GM18526 (cell line): ENCODE measurements around the gene ANO2.

Experiments used
- POLR2A ChIP-seq: IDR thresholded peaks from 3 replicates; pipeline ENCODE4 v1.6.1; 2011; ENCODE audit not compliant: insufficient read length; ENCODE audit errors: extremely low read depth

Gene ANO2

GRCh38 chr12:5632453-5632852 is 312.6 kb downstream of the ANO2 start:
- no peak for TF ChIP-seq POLR2A

- TF ChIP-seq POLR2A, result no peak
Measured at GRCh38 chr12:5631497-5631896, 313.6 kb downstream of the ANO2 start.

GRCh38 chr12:5630726-5631125 is 314.3 kb downstream of the ANO2 start:
- TF ChIP-seq POLR2A, result no peak

- no peak for TF ChIP-seq POLR2A
Measured at GRCh38 chr12:5628501-5628900, 316.6 kb downstream of the ANO2 start.

GRCh38 chr12:5627053-5627630 is 317.9 kb downstream of the ANO2 start:
- no peak for TF ChIP-seq POLR2A

- TF ChIP-seq POLR2A, result no peak
Measured at GRCh38 chr12:5626151-5626550, 318.9 kb downstream of the ANO2 start.

GRCh38 chr12:5624486-5625272 is 320.4 kb downstream of the ANO2 start:
- TF ChIP-seq POLR2A, result no peak

- TF ChIP-seq POLR2A, result no peak
Measured at GRCh38 chr12:5623411-5623810, 321.6 kb downstream of the ANO2 start.

GRCh38 chr12:5622280-5622679 is 322.8 kb downstream of the ANO2 start:
- no peak for TF ChIP-seq POLR2A

GRCh38 chr12:5621329-5621728 is 323.7 kb downstream of the ANO2 start:
- TF ChIP-seq POLR2A, result no peak

- no peak for TF ChIP-seq POLR2A
Measured at GRCh38 chr12:5620896-5621295, 324.2 kb downstream of the ANO2 start.

- TF ChIP-seq POLR2A, result no peak
Measured at GRCh38 chr12:5619628-5620027, 325.4 kb downstream of the ANO2 start.

GRCh38 chr12:5616854-5617253 is 328.2 kb downstream of the ANO2 start:
- no peak for TF ChIP-seq POLR2A

GRCh38 chr12:5615760-5616159 is 329.3 kb downstream of the ANO2 start:
- TF ChIP-seq POLR2A, result no peak

- no peak for TF ChIP-seq POLR2A
Measured at GRCh38 chr12:5614256-5614655, 330.8 kb downstream of the ANO2 start.

GRCh38 chr12:5612556-5613410 is 332.3 kb downstream of the ANO2 start:
- no peak for TF ChIP-seq POLR2A
